Caco-2 (cell line): ENCODE measurements around the gene ABRAXAS1. TPM values are rescaled to one million over a fixed set of nuclear protein-coding genes. Genes with fewer than 3 reads are reported as not detected.

ENCODE experiments used
- BruUV-seq: library from RNA; stranded (reverse); fragments of 400-500 nt; replicated peaks from 2 replicates; lab custom pipeline; 2021; lab: Mats Ljungman, UMichigan
- CTCF ChIA-PET: fragments of 300-600 bp; sonication (Branson Sonifier 250); formaldehyde crosslinking; loops from one replicate; lab custom pipeline; 2022; ENCODE audit warnings: antibody characterized with exemption; lab: Charles Lee
- POLR2A ChIA-PET: fragments of 300-600 bp; sonication (Branson Sonifier 250); formaldehyde crosslinking; loops from one replicate; lab custom pipeline; 2022; ENCODE audit warnings: antibody characterized with exemption; lab: Charles Lee
- DNase-seq, 2 experiments: peaks; one replicate each; pipeline versions ENCODE4 v3.0.0 to v3.0.0-alpha.2; 2020 to 2022
- H3K27me3 ChIP-seq: replicated peaks from 2 replicates; pipeline ENCODE4 v1.6.0; 2011; ENCODE audit warnings: low read length; ENCODE audit not compliant: control insufficient read depth, insufficient read depth
- H3K36me3 ChIP-seq: 2 replicates; pipeline ENCODE4 v1.5.1; 2011; ENCODE audit warnings: low read length; ENCODE audit not compliant: control insufficient read depth, insufficient read depth
- H3K4me1 ChIP-seq: fragments of 250-450 bp; sonication (Bioruptor Pico); 2 replicates; pipeline ENCODE4 v1.5.1; 2020; ENCODE audit warnings: mild to moderate bottlenecking
- H3K4me3 ChIP-seq: 2 replicates; pipeline ENCODE4 v1.5.1; 2011; ENCODE audit warnings: low read depth, mild to moderate bottlenecking, control low read depth, low read length
- H3K9me3 ChIP-seq: fragments of 250-450 bp; sonication (Bioruptor Pico); 2 replicates; pipeline ENCODE4 v1.5.1; 2020; ENCODE audit warnings: mild to moderate bottlenecking, moderate library complexity
- H3K27ac Mint-ChIP-seq: one replicate; pipeline ENCODE4 v1.8.0; 2022; ENCODE audit warnings: mixed read lengths; ENCODE audit not compliant: unreplicated experiment
- H3K27me3 Mint-ChIP-seq: one replicate; pipeline ENCODE4 v1.8.0; 2022; ENCODE audit warnings: mixed read lengths; ENCODE audit not compliant: insufficient read depth, unreplicated experiment
- H3K36me3 Mint-ChIP-seq: one replicate; pipeline ENCODE4 v1.8.0; 2022; ENCODE audit warnings: mild to moderate bottlenecking, mixed read lengths; ENCODE audit not compliant: insufficient read depth, unreplicated experiment
- H3K4me1 Mint-ChIP-seq: one replicate; pipeline ENCODE4 v1.8.0; 2022; ENCODE audit warnings: low read depth, mixed read lengths; ENCODE audit not compliant: unreplicated experiment
- H3K4me3 Mint-ChIP-seq: one replicate; pipeline ENCODE4 v1.8.0; 2022; ENCODE audit warnings: mild to moderate bottlenecking, moderate library complexity, mixed read lengths; ENCODE audit not compliant: unreplicated experiment
- H3K9me3 Mint-ChIP-seq: one replicate; pipeline ENCODE4 v1.8.0; 2022; ENCODE audit warnings: mixed read lengths; ENCODE audit not compliant: unreplicated experiment
- intact Hi-C: fragments of 100-400 bp; cut with micrococcal nuclease; formaldehyde crosslinking; loops from one replicate; pipeline ENCODE4 v1.10.0; 2022; ENCODE audit not compliant: unreplicated experiment
- total RNA-seq: library from RNA; stranded (reverse); gene quantifications from 2 replicates; pipeline ENCODE4 v1.2.3, GENCODE V29; 2022
- TF ChIP-seq, protein P1 (sequence below), 2 experiments: fragments of 200-600 bp in 1 of 2; IDR thresholded peaks; 1 replicate in 1 of 2; 2 replicates in 1 of 2; pipeline versions ENCODE4 v1.5.1 to v1.8.0; 2011 to 2022; ENCODE audit warnings: antibody characterized with exemption in 1 of 2, control low read depth in 1 of 2, inconsistent platforms in 1 of 2, low read depth in 1 of 2, low read length in 1 of 2, mild to moderate bottlenecking in 1 of 2, moderate library complexity in 1 of 2; ENCODE audit not compliant: insufficient read depth in 1 of 2, severe bottlenecking in 1 of 2, unreplicated experiment in 1 of 2

Gene ABRAXAS1
- total RNA-seq, 1 experiment from 2014 or later, result 18.2 TPM

DNA sequence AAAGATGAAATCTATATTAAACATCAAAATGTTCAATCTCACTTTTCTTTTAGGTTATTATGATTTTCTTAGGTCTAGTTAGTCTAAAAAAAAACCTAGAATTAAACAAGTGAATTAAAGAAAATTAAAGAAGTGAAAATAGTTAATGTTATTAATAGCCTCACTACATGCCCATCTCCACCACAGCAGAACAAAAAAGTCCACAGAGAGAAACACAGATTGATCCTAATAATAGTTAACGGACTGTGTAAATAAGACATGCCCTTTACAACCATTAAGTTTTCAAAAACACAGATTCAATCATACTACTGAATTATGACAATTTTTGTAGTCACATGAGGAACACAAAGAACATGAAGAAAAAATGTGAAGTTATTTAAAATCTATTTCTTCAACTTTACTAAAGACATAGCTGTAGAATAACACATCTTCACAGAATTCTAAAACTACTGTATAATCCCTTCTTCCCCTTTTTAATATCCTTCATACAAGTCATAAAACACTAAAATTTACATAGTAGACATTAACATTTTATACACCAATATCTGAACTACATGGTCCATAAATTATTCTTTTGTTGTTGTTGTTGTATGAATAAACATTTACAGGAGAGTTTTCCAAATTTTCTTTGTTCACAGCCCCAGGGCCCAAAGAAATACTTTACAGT is 44.6 kb downstream of the ABRAXAS1 start:
- Mint-ChIP-seq H3K9me3 (no peaks in the 10 kb centered on the region), H3K4me3 (no peak overlapping the region), H3K27me3 (no peaks in the 10 kb centered on the region), H3K27ac (no peak overlapping the region), H3K36me3 (peaks cover 8% of the 10 kb centered on the region), H3K4me1 (no peaks in the 10 kb centered on the region)
- H3K4me3 ChIP-seq, result no peak overlapping the region
- intact Hi-C loops, result no loop called here
- H3K4me1 ChIP-seq, result no peaks in the 10 kb centered on the region
- ChIA-PET POLR2A (no interaction called here), CTCF (no interaction called here)
- no TSS peak for BruUV-seq
- no peaks in the 10 kb centered on the region for H3K27me3 ChIP-seq
- H3K9me3 ChIP-seq, result no peaks in the 10 kb centered on the region
- no peak for DNase-seq
- H3K36me3 ChIP-seq, result no peaks in the 10 kb centered on the region
- TF ChIP-seq, protein P1, sequence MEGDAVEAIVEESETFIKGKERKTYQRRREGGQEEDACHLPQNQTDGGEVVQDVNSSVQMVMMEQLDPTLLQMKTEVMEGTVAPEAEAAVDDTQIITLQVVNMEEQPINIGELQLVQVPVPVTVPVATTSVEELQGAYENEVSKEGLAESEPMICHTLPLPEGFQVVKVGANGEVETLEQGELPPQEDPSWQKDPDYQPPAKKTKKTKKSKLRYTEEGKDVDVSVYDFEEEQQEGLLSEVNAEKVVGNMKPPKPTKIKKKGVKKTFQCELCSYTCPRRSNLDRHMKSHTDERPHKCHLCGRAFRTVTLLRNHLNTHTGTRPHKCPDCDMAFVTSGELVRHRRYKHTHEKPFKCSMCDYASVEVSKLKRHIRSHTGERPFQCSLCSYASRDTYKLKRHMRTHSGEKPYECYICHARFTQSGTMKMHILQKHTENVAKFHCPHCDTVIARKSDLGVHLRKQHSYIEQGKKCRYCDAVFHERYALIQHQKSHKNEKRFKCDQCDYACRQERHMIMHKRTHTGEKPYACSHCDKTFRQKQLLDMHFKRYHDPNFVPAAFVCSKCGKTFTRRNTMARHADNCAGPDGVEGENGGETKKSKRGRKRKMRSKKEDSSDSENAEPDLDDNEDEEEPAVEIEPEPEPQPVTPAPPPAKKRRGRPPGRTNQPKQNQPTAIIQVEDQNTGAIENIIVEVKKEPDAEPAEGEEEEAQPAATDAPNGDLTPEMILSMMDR (IDR thresholded peaks at IDR 0.05; ENCODE audit: insufficient read depth in 1 of 2, low read depth in 1 of 2, low read length in 1 of 2, severe bottlenecking in 1 of 2, unreplicated experiment in 1 of 2), result no peak

DNA sequence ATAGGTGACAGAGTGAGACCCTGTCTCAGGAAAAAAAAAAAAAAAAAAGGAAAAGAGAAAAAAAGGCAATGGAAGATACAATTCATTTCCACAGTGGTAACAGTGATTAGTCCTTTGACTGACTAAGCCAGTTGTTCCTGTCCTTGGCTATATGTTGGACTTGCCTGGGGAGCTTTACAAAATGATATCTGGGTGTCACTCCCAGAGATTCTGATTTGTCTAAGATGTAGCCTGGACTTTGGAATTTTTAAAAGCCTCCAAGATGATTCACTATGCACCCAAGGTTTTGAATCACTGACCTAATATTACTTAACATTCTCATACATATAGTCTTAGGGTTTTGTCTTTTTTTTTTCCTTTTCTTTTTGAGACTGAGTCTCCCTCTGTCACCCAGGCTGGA is 46.2 kb downstream of the ABRAXAS1 start:
- intact Hi-C loops, result no loop called here
- POLR2A ChIA-PET, result no interaction called here
- no peaks in the 10 kb centered on the region for H3K36me3 ChIP-seq
- Mint-ChIP-seq H3K9me3 (no peaks in the 10 kb centered on the region), H3K36me3 (peaks cover 11% of the 10 kb centered on the region), H3K27ac (no peak overlapping the region), H3K27me3 (no peaks in the 10 kb centered on the region), H3K4me1 (no peaks in the 10 kb centered on the region), H3K4me3 (no peak overlapping the region)
- no peak for DNase-seq
- no peaks in the 10 kb centered on the region for H3K9me3 ChIP-seq
- no peak overlapping the region for H3K4me3 ChIP-seq
- no peaks in the 10 kb centered on the region for H3K4me1 ChIP-seq
- CTCF ChIA-PET, result interaction anchor here (1.1 kb wide), 1 partner anchor 77 kb away, joined by 3 read pairs; no protein-coding TSS in a partner anchor
- H3K27me3 ChIP-seq, result no peaks in the 10 kb centered on the region
- BruUV-seq, result no TSS peak
- TF ChIP-seq, protein P1 (IDR thresholded peaks at IDR 0.05; ENCODE audit: insufficient read depth in 1 of 2, low read depth in 1 of 2, low read length in 1 of 2, severe bottlenecking in 1 of 2, unreplicated experiment in 1 of 2), result no peak

DNA sequence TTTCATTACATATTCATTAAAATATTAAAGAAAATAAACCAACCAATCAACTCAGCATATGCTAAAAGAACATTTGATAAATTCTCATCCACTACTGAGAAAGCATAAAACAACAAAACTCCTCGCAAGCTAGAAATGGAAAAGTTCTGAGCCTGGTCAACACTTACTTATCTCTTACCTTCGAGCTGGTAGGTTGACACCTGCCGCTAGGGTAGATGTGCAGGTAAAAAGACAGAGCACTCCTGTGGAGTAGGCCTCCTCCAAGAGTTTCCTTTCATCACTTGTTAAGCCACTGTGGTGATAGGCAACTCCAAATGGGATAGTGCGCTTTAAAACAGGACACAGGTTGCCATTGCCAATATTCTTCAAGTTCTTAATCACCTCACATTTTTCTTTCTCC is 48.2 kb downstream of the ABRAXAS1 start:
- TF ChIP-seq, protein P1 (IDR thresholded peaks at IDR 0.05; ENCODE audit: insufficient read depth in 1 of 2, low read depth in 1 of 2, low read length in 1 of 2, severe bottlenecking in 1 of 2, unreplicated experiment in 1 of 2), result no peak
- DNase-seq, result no peak
- Mint-ChIP-seq H3K9me3 (no peaks in the 10 kb centered on the region), H3K27me3 (no peaks in the 10 kb centered on the region), H3K4me1 (no peaks in the 10 kb centered on the region), H3K4me3 (no peak overlapping the region), H3K27ac (no peak overlapping the region), H3K36me3 (peaks cover 11% of the 10 kb centered on the region)
- intact Hi-C loops, result no loop called here
- no peaks in the 10 kb centered on the region for H3K4me1 ChIP-seq
- no peaks in the 10 kb centered on the region for H3K36me3 ChIP-seq
- ChIA-PET CTCF (no interaction called here), POLR2A (no interaction called here)
- no TSS peak for BruUV-seq
- no peak overlapping the region for H3K4me3 ChIP-seq
- no peaks in the 10 kb centered on the region for H3K27me3 ChIP-seq
- H3K9me3 ChIP-seq, result no peaks in the 10 kb centered on the region
